Measurements from ENCODE around the gene CLCN5.

DNA sequence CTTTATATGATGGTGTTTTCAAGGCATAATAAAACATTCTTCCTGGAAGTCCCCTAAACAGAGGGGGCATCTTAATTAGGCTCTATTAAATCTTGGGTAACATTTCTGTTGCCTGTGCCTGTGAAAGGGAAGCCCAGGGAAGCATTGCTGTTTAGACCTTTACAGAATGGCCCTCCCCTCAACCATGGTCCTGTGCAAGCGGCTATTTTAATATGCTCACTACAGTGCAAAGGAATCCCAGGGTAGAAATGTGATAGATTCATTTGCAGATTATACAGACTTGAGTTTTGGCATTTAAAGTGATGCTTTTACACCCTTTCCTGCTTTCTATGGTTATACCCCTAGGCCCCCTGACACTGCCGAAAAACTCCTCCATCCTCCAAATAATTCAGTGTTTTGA, 65.3 kb downstream of the CLCN5 start:
- TF ChIP-seq FOXM1 (IDR thresholded peaks at IDR 0.05; ENCODE audit: borderline replicate concordance, low read depth): no peak
- TF ChIP-seq RAD21 (IDR thresholded peaks at IDR 0.05; ENCODE audit: low read depth): no peak
- no peak for TF ChIP-seq NFIC (IDR thresholded peaks at IDR 0.05)
